AG09309 (cell line): ENCODE measurements around the gene TMEM235.

ENCODE experiments used
- DNase-seq: peaks from one replicate; pipeline ENCODE4 v3.0.0-alpha.2; 2010; ENCODE audit warnings: low read depth
- H3K4me3 ChIP-seq: 2 replicates; pipeline ENCODE4 v1.5.1; 2011; ENCODE audit warnings: mild to moderate bottlenecking, low read depth, low read length, moderate library complexity; ENCODE audit not compliant: control insufficient read depth
- CTCF ChIP-seq: IDR thresholded peaks from 2 replicates; pipeline ENCODE4 v1.5.1; 2011; ENCODE audit warnings: mild to moderate bottlenecking, low read depth, low read length, inconsistent platforms; ENCODE audit not compliant: insufficient read depth, control insufficient read depth; ENCODE audit errors: missing control alignments

The TMEM235 gene

GRCh38 chr17:78275355-78275754 lies 43.9 kb downstream of the TMEM235 start:
- no peak for TF ChIP-seq CTCF
- no peak overlapping the region for H3K4me3 ChIP-seq
- no peak for DNase-seq

- no peak overlapping the region for H3K4me3 ChIP-seq
- TF ChIP-seq CTCF: no peak
- no peak for DNase-seq
Observed at GRCh38 chr17:78276098-78276887, 44.9 kb downstream of the TMEM235 start.

GRCh38 chr17:78278139-78278741 lies 46.8 kb downstream of the TMEM235 start:
- no peak for DNase-seq
- TF ChIP-seq CTCF: no peak
- H3K4me3 ChIP-seq: no peak overlapping the region

- TF ChIP-seq CTCF: no peak
- DNase-seq: no peak
- H3K4me3 ChIP-seq: no peak overlapping the region
Observed at GRCh38 chr17:78279360-78279990, 48.0 kb downstream of the TMEM235 start.

GRCh38 chr17:78281249-78281845 lies 49.9 kb downstream of the TMEM235 start:
- no peak for TF ChIP-seq CTCF
- no peak for DNase-seq
- H3K4me3 ChIP-seq: no peak overlapping the region

GRCh38 chr17:78284146-78284545 lies 52.7 kb downstream of the TMEM235 start:
- H3K4me3 ChIP-seq: no peak overlapping the region
- DNase-seq: peak; percentile 81
- TF ChIP-seq CTCF: no peak
